ENCODE data around the gene SEPHS1.
A peak's percentile ranks its signal among the peaks of the same experiment; 100 is the strongest.
"Not testable (repeated sequence)": the region's sequence is repeated elsewhere in the genome, so short reads cannot be mapped to it uniquely, and the experiment has no call there.

The SEPHS1 gene

DNA sequence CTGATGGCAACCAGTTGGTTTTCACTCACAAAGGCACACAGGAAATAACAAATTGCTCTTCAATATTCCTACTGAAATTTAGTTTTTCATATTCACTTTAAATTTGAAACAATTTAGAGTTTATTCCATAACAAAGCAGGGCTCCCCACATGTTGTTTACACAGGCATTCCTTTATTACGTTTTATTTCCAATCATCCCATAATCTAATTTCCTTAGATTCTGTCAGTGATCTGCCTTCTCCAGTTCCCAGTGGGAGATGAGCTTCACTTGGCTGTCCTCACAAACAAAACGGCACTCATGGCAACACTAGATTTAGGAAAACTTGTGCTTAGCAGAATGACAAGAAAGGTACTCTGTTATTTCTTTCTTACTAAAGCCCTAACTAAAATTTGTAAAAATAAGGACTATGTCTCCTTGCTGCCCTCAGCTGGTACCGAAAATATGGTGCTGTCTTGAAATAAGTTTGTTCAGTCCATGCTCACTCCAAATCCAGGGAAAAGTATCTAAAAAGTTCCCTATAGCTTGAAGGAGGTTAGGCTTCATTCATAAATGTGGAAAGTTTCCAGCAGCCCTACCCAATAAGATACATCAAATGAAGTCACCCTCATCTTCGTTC, 71.2 kb downstream of the SEPHS1 start:
- no peak for DNase-seq

DNA sequence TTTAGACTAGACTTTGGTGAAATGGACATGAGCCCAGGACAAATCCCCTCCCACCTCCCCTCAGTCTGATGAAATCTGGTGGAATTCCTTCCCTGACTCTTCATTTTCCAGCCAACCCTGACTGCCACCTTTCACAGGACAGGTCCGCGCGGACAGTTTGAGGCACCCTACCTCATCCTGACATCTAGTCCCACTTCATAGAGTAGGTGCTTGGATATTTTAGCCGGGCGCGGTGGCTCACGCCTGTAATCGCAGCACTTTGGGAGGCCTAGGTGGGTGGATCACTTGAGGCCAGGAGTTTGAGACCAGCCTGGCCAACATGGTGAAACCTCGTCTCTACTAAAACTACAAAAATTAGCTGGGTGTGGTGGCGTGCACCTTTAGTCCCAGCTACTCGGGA, 71.9 kb downstream of the SEPHS1 start:
- not testable (repeated sequence) for DNase-seq

DNA sequence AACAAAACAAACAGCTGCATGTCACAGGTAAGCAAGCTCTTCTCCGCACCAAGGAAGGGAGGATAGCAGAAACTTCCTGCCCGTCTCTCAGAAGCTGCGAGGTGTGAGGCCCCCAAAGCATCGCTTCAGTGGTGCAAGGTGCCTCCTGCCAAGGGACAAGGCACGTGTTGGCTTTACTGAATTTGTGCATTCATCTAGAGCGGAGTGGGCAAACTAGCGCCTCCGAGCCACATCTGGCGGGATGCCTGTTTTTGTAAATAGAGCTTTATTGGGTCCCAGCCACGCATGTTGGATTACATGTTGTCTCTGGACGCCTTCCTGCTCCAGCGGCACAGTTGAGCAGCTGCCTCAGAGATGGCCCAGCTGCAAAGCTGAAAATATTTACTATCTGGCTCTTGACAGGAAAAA, 75.9 kb downstream of the SEPHS1 start:
- DNase-seq = peak; percentile 18

DNA sequence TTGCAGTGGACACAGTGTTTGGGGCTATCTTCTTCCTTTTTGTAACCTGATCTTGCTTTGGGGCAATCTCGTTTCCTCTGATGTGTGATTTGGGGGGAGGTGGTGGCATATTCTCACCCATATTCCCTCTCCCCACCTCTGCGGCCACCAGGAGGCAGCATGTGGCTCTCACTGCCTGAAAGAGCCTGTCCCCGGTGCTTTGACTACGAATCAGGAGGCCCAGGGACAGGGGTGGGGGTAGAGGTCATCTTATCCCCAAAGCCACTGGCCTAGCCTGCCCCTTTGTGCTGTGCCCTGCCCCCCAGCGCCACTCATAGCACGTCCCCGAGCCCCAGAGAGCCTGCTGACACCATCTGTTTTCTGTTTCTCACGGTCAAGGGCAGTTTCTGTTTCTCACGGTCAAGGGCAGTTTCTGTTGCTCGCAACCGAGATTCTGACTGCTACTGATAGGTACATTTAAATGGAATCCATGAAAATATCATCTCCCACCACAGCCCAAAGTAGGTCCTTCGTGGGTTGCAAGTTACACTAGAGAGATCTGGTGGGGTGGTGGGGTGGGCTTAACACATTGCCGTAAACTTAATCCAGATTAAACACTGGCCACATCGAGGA, 76.4 kb downstream of the SEPHS1 start:
- no peak for DNase-seq

DNA sequence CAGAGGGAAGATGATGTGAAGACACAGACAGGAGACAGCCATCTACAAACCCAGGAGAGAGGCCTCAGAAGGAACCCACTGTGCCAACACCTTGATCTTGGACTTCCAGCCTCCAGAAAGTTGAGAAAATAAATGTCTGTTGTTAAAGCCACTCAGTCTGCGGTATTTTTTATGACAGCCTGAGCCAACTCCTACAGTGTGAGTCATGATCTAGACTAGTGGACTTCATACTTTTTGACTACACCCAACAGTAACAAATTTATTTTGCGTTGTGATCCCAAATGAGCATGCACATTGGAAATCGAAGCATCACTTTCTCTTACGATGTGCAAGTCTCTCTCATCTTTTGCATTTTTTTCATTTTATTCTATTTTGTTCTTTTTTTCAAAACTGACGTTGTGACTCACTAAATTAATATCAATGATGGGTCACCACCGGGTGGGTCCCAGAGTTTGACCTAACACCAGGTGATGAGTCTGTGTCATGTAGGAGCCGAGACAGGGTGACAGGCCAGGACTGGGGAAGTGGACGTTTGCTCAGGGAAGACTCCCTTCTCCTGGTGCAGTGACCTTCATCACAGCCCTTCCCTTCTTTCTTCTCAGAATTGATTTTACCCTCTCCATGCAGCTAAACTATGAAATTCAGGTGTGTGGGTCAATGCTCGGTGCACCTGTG, 77.1 kb downstream of the SEPHS1 start:
- DNase-seq = peak; percentile 8

DNA sequence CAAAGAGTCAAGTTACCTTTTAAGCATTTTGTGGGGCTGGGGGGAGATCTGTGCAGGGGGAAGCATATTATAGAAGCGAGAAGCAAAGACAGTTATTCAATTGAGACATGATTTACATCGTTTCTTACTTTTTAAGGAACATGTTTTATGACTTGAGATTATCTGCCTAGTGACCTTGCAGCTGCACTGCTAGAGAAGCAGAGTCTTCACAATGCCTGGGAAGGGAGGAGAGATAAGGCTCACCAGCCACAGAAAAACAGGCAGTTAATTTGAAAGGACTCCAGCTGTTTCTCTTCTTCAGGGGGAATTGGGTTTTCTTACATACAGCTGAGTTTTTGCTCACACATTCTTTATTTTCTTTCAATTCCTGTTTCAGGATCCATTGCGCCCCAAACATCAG, 79.3 kb downstream of the SEPHS1 start:
- DNase-seq = no peak

DNA sequence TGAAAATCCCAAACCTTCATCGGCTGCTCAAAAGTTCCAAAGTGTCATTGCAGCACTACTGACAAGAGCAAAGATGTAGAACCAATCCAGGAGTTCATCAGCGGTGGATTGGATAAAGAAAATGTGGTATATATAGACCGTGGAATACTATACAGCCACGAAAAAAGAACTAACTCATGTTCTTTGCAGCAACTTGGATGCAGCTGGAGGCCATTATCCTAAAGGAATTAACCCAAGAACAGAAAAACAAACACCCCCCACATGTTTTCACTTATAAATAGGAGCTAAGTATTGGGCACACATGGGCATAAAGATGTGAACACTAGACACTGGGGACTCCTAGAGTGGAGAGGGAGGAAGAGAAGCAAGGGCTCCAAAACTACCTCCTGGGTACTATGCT, 79.8 kb downstream of the SEPHS1 start:
- DNase-seq = no peak
